HS-5 (cell line): ENCODE data around the gene ATF1.
"Not testable (repeated sequence)": the region's sequence is repeated elsewhere in the genome, so short reads cannot be mapped to it uniquely, and the experiment has no call there.

ENCODE experiments used
- DNase-seq: peaks from one replicate; pipeline ENCODE4 v3.0.0-alpha.2; 2012; ENCODE audit warnings: low read depth

Gene ATF1

DNA sequence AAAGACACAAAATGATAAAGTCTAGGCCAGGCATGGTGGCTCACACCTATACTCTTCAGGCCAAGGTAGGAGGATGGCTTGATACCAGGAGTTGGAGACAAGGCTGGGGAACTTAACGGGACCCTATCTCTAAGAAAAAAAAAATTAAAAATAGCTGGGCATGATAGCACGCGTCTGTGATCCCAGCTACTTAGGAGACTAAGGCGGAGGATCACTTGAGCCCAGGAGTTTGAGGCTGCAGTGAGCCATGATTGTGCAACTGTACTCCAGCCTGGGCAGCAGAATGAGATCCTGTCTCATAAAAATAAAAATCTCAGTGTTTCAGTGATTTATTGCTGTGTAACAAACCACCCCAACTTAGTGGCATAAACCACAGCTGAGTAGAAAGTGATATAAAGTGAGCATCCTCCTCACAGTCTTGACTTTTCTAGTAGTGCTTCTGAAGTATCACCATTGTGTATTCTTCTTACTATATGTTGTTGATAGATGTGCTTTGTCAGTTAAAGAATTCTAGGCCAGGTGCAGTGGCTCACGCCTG is 10.6 kb upstream of the ATF1 start:
- no peak for DNase-seq

GRCh38 chr12:50764286-50765094 is 589 bp downstream of the ATF1 start:
- no peak for DNase-seq

DNA sequence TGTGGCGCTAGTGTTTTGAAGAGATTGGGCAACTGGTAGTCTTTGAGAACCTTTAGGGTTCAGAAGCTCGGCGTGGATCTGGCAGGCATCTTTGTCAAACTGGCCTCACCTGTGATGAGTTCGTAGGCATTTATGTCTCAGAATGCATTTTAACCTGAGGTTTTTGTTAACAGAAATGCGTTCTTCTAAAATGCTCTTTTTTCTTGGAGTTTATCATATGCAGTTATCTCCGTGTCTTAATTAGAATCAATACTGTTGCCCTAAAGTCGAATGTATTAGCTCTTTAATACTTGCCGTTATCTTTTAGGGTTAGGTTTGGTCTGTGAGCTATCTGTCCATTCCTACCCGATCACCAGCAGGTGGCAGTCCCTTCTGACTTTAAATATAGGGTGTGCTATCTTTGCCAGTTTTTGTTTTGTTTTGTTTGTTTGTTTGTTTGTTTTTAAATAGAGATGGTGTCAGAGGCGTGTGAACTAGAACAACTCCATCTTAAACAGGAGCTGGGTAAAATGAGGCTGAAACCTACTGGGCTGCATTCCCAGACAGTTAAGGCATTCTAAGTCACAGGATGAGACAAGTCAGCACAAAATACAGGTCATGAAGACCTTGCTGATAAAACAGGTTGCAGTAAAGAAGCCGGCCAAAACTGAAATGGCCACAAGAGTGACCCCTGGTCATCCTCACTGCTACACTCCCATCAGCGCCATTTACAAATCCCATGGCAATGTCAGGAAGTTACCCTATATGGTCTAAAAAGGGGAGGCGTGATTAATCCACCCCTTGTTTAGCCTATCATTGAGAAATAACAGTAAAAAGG is 1.4 kb downstream of the ATF1 start:
- DNase-seq = peak; percentile 50

DNA sequence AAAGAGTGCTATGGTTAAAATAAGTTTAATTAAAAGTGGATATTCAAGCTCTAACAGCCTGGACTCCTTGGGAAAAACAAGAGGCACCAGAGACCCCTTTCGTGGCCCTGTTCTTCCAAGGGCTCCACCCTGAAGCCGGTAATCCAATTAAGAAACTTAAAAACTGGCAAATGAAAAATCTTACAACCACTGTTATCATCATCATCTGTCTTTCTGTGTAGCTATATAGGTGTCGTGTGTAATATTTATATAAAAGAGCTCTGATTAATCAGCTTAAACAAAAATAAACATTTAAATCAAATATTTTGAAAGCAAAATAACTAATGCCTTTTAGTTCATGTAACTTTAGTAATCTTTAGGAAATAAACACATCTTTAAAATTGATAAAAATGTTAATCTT is 4.5 kb downstream of the ATF1 start:
- DNase-seq = no peak

DNA sequence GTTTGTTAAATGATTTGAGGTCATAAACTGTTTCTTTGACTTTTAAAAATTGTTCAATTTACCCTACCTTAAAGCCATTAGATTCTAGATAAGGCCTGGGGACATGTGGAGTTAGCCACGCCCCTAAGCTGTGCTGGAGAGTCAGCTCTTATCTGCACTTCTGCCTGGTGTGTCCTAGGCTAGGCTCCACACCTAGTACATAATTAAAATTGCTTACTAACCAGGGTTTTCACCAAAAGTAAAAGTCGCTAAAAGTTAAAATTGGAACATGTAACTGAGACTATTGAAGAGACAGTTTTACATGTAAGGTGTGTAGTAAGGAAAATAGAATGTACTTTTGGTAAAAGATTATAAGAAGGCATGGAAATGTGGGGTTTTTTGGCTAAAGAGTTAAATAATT is 4.9 kb downstream of the ATF1 start:
- DNase-seq = not testable (repeated sequence)

- DNase-seq = no peak
Observed at GRCh38 chr12:50771409-50771808, 7.5 kb downstream of the ATF1 start.

DNA sequence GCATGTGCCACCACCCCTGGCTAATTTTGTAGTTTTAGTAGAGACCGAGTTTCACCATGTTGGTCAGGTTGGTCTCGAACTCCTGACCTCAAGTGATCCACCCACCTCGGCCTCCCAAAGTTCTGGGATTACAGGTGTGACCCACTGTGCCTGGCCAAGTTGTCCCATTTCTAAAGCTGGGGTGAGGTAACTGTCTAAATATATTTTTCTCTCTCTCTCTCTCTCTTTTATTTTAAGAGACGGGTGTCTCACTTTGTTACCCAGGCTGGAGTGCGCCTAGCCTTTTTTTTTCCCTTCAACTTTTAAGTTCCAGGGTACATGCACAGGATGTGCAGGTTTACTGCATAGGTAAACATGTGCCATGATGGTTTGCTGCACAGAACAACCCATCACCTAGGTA is 8.6 kb downstream of the ATF1 start:
- DNase-seq = no peak

DNA sequence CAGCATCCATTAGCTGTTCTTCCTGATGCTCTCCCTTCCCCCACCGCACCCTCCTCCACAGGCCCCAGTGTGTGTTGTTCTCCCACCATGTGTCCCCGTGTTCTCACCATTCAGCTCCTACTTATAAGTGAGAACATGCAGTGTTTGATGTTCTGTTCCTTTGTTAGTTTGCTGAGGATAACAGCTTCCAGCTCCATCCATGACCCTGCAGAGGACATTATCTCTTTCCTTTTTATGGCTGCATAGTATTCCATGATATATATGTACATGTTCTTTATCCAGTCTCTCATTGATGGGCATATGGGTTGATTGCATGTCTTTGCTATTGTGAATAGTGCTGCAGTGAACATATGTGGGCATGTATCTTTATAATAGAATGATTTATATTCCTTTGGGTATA is 9.0 kb downstream of the ATF1 start:
- DNase-seq = no peak

DNA sequence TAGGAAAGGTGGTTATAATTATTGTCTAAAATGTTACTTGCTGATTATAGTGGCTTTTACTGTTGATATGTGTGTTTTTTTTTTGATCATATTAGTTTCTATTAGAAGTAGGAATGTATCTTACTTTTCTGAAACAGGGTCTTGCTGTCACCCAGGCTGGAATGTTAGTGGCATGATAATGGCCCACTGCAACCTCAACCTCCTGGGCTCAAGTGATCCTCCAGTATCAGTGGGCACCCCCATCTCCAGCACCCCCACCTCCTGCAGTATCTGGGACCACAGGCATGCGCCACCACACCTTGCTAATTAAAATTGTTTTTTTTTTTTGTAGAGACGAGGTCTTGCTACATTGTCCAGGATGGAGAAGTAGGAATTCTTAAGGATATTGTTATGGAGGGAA is 11.3 kb downstream of the ATF1 start:
- DNase-seq = no peak

- DNase-seq = no peak
Observed at GRCh38 chr12:50776749-50777728, 13.1 kb downstream of the ATF1 start.

DNA sequence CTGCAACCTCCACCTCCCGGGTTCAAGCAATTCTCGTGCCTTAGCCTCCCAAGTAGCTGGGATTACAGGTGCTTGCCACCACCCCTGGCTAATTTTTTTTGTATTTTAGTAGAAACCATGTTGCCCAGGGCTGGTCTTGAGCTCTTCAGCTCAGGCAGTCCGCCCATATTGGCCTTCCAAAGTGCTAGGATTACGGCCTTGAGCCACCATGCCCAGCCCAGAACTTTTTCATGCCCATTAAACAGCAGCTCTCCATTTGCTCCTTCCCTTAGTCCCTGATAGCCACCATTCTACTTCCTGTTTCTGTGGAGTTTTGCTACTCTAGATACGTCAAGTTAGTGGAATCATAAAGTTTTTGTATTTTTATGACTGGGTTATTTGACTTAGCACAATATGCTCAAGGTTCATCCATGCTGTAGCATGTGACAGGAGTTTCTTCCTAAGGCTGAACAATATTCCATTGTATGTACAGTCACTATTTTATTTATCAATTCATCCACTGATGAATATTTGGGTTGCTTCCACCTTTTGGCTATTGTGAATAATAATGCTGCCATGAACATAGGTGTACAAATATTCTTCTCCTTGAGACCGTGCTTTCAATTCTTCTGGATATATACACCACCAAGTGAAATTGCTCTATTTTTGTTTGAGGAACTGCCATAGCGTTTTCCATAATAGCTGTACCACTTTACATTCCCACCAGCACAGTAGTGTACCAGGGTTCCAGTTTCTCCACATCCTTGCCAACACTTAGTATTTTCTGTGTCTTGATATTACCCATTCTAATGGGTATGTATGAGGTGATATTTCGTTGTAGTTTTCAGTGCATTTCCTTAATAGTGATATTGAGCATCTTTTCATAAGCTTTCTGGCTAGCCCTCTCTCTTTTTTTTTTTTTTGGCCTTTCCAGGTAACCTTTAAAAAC is 15.0 kb downstream of the ATF1 start:
- DNase-seq = no peak

DNA sequence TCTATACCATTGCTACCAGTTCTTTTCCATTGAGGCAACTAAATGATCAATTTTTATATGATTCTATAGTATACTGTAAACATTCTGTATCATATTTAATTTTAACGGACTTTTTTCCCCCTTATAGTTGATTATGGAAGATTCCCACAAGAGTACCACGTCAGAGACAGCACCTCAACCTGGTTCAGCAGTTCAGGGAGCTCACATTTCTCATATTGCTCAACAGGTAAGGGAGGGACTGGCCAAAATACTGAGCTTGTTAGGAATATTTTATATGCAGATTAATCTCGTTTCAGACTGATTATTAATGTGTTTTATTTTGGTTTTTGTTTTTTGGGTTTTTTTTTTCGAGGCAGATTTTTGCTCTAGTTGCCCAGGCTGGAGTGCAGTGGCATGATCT is 16.1 kb downstream of the ATF1 start:
- no peak for DNase-seq

DNA sequence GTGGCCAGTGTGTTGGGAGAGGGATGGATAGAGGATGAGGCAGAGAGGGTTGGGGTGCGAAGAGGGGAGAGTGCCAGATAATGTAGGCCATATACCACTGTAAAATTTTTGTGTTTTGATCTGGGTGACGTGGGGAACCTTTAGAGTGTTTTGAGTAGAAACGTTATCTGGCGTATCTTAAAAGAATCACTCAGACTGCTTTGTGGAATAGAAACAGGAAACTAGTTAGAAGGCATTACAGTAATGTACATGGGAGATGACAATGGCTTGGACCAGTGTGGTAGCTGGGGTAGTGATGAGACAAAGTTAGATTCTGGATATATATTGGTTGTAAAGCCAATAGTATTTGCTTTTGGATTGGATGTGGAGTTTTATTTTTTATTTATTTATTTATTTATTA is 20.6 kb downstream of the ATF1 start:
- no peak for DNase-seq

DNA sequence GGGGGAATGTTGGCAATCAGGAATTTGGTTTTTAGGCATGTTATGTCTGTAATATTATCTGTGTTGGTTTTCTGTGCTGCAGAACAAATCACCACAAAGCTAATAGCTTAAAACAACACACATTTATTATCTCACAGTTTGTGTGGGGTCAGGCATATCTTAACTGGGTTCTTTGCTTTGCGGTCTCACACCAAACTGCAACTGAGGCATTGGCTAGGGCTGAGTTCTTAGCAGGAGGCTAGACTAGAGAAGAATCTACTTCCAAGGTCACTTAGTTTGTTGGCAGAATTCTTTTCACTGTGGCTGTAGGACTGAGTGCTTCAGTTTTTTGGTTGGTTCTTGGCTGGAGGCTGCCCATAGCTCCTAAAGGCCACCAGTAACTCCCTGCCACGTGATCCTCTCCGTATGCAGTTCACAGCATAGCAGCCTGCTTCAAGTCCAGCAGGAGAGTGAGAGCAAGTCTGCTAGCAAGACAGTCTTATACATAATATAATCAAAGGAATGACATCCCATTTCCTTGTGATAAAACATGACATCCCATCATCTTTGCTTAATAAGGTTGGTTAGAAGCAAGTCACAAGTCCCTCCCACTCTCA is 21.6 kb downstream of the ATF1 start:
- no peak for DNase-seq

- DNase-seq = peak; percentile 94
Observed at GRCh38 chr12:50786498-50787231, 22.8 kb downstream of the ATF1 start.

DNA sequence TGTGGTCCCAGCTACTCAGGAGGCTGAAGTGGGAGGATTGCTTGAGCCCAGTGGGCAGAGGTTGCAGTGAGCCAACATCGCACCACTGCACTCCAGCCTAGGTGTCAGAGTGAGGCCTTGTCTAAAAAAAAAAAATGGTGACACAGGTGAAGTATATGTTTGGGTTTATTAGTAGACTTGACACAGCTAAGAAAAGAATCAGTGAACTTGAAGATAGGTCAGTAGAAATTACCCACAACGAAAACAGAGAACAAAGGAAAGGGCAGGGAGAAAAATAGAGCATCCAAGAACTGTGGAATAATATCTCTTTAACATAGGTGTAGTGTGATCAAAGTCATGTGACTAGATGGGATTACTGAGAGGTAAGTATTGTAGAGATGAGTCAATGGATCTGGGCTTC is 23.7 kb downstream of the ATF1 start:
- no peak for DNase-seq

- peak; percentile 94 for DNase-seq
Observed at GRCh38 chr12:50788561-50788960, 24.7 kb downstream of the ATF1 start.

- DNase-seq = no peak
Observed at GRCh38 chr12:50790081-50790480, 26.2 kb downstream of the ATF1 start.

GRCh38 chr12:50799908-50800307 is 36.0 kb downstream of the ATF1 start:
- no peak for DNase-seq
